Adrenal gland (tissue), 12 donors: ENCODE data around the gene SH2D4B. TPM values are rescaled to one million over a fixed set of nuclear protein-coding genes. Genes with fewer than 3 reads are reported as not detected.

Experiments
- DNase-seq, 7 donors: peaks; one replicate each; pipeline ENCODE4 v3.0.0-alpha.2; 2019 to 2020
- H3K27ac ChIP-seq, 5 donors: fragments of 200-600 bp; sonication (generic) in 4 of 5; 1 replicate in 3 of 5; 2 replicates in 2 of 5; pipeline versions ENCODE4 v1.5.1 to v1.8.0; 2016 to 2020; ENCODE audit warnings: mild to moderate bottlenecking in 1 of 5
- H3K27me3 ChIP-seq: fragments of 200-600 bp; 2 replicates; pipeline ENCODE4 v1.8.0; 2021
- H3K36me3 ChIP-seq, 2 donors: fragments of 200-600 bp; replicated peaks in 1 of 2; 1 replicate in 1 of 2; 2 replicates in 1 of 2; pipeline versions ENCODE4 v1.5.1 to v1.8.0; 2018 to 2022
- H3K4me1 ChIP-seq, 2 donors: fragments of 200-600 bp; replicated peaks in 1 of 2; 1 replicate in 1 of 2; 2 replicates in 1 of 2; pipeline versions ENCODE4 v1.5.1 to v1.8.0; 2018 to 2021
- H3K4me3 ChIP-seq, 4 donors: fragments of 200-600 bp; sonication (generic) in 3 of 4; one replicate each; pipeline ENCODE4 v1.5.1; 2016 to 2018
- H3K9me3 ChIP-seq, 3 donors: fragments of 200-600 bp; sonication (generic) in 1 of 3; replicated peaks in 1 of 3; 1 replicate in 2 of 3; 2 replicates in 1 of 3; pipeline versions ENCODE4 v1.5.1 to v1.8.0; 2016 to 2021
- POLR2A ChIP-seq, 2 donors: fragments of 450-650 bp; IDR thresholded peaks; one replicate each; pipeline ENCODE4 v1.6.1; 2017; ENCODE audit warnings: antibody characterized with exemption in 2 of 2, mild to moderate bottlenecking in 2 of 2, moderate library complexity in 1 of 2
- WGBS, 4 donors: extraction: QIAGEN DNeasy Blood & Tissue Kit in 2 of 4; methylation state at CpG; one replicate each; pipeline versions ENCODE4 v1.1.5 to v1.1.7; 2013 to 2017; 5-methylcytosine and 5-hydroxymethylcytosine counted together
- intact Hi-C, 2 donors: fragments of 100-400 bp; cut with DNase I; formaldehyde crosslinking; loops; one replicate each; pipeline versions ENCODE4 v1.14.1 to v1.15.0; 2022 to 2023
- polyA plus RNA-seq, 3 donors: library from polyadenylated mRNA; stranded (reverse); fragments of 200-250 nt in 2 of 3; fragments of 350-450 nt in 1 of 3; fragmentation: Illumina TruSeq in 1 of 3; extraction: RNeasy Lipid Tissue Mini Kit (QIAGEN cat#74804) in 1 of 3; gene quantifications; one replicate each; pipeline ENCODE4 v1.2.3, GENCODE V29; 2013 to 2014
- total RNA-seq, 9 donors: library from RNA; depleted of rRNA in 4 of 9; stranded (reverse); fragments of >200 nt in 4 of 9; fragments of 120-200 nt in 1 of 9; fragmentation: NEBNext Ultra II Directional in 1 of 9; extraction: Animal tissue kit (Norgen Biotek cat#: 25700) in 1 of 9; gene quantifications; one replicate each; pipeline versions ENCODE4 v1.1.0 to v1.2.4, GENCODE V29; 2013 to 2023
- TF ChIP-seq, protein P1 (sequence below), 6 experiments: fragments of 450-650 bp in 4 of 6; fragments of 200-600 bp in 2 of 6; sonication (generic) in 1 of 6; IDR thresholded peaks; 1 replicate in 5 of 6; 2 replicates in 1 of 6; pipeline versions ENCODE4 v1.5.1 to v1.8.0; 2016 to 2021; ENCODE audit warnings: antibody characterized with exemption in 6 of 6, mild to moderate bottlenecking in 2 of 6, moderate library complexity in 1 of 6
- donor health status: healthy with polysubstance abuse.
- donor health status: Bipolar disorder and iron deficiency.
- donor health status: DM: yes; HTN: yes; CAD: no.
- donor health status: DM: no; HTN: no; CAD: no.
- donor health status: DM: no; HTN: no; CAD: no.
- donor health status: DM: yes; HTN: yes; CAD: no.

Gene SH2D4B
- total and polyA plus RNA-seq, 12 donors = 0.06 to 0.35 (median 0.07) TPM; not detected in 9

- no peaks in the 10 kb centered on the region for H3K9me3 ChIP-seq
- WGBS, 4 donors = 74 to 78% (median 75%) methylated on average over 10 of the region's 10 CpGs
- peak in 1 of 7 donors; percentile 1 for DNase-seq
- no peaks in the 10 kb centered on the region for H3K27me3 ChIP-seq
- H3K36me3 ChIP-seq = no peaks in the 10 kb centered on the region
- TF ChIP-seq POLR2A (IDR thresholded peaks at IDR 0.05) = no peak
- TF ChIP-seq, protein P1, sequence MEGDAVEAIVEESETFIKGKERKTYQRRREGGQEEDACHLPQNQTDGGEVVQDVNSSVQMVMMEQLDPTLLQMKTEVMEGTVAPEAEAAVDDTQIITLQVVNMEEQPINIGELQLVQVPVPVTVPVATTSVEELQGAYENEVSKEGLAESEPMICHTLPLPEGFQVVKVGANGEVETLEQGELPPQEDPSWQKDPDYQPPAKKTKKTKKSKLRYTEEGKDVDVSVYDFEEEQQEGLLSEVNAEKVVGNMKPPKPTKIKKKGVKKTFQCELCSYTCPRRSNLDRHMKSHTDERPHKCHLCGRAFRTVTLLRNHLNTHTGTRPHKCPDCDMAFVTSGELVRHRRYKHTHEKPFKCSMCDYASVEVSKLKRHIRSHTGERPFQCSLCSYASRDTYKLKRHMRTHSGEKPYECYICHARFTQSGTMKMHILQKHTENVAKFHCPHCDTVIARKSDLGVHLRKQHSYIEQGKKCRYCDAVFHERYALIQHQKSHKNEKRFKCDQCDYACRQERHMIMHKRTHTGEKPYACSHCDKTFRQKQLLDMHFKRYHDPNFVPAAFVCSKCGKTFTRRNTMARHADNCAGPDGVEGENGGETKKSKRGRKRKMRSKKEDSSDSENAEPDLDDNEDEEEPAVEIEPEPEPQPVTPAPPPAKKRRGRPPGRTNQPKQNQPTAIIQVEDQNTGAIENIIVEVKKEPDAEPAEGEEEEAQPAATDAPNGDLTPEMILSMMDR (IDR thresholded peaks at IDR 0.05) = no peak
- intact Hi-C loops = no loop called here
- H3K27ac ChIP-seq = no peak overlapping the region
- H3K4me1 ChIP-seq = no peaks in the 10 kb centered on the region
- no peak overlapping the region for H3K4me3 ChIP-seq
Observed at GRCh38 chr10:80588546-80588945, 50.8 kb downstream of the SH2D4B start.

- H3K4me3 ChIP-seq = no peak overlapping the region
- WGBS, 4 donors = 68 to 75% (median 72%) methylated on average over 5 of the region's 5 CpGs
- intact Hi-C loops = no loop called here
- TF ChIP-seq, protein P1 (IDR thresholded peaks at IDR 0.05) = no peak
- no peak for TF ChIP-seq POLR2A (IDR thresholded peaks at IDR 0.05)
- no peaks in the 10 kb centered on the region for H3K36me3 ChIP-seq
- no peak overlapping the region for H3K27ac ChIP-seq
- no peaks in the 10 kb centered on the region for H3K27me3 ChIP-seq
- H3K9me3 ChIP-seq = no peaks in the 10 kb centered on the region
- DNase-seq = no peak
- no peaks in the 10 kb centered on the region for H3K4me1 ChIP-seq
Observed at GRCh38 chr10:80589726-80590373, 52.1 kb downstream of the SH2D4B start.

DNA sequence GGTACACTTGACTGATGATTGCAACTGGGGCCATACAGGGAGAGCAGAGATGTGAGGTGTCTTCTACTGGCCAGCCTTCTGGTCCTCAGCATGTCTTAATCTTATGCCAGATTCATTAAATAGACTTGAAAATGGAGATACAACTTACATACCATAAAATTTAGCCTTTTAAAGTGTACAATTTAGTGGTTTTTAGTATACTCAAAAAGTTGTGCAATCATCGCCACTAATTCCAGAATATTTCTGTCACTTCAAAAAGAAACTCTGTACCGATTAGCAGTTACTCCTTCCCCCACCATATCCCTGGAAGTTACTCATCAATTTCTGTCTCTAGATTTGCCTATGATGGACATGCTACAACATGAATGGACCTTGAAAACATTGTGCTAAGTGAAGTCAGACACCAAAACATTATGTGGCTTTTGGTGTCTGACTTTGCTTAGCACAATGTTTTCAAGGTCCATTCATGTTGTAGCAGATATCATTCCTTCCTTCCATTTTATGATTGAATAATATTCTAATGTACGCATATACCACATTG, 53.0 kb downstream of the SH2D4B start:
- no peak for TF ChIP-seq POLR2A (IDR thresholded peaks at IDR 0.05)
- TF ChIP-seq, protein P1 (IDR thresholded peaks at IDR 0.05) = no peak
- Histone ChIP-seq H3K9me3 (no peaks in the 10 kb centered on the region), H3K4me3 (no peak overlapping the region), H3K36me3 (no peaks in the 10 kb centered on the region), H3K27ac (no peak overlapping the region), H3K27me3 (no peaks in the 10 kb centered on the region), H3K4me1 (no peaks in the 10 kb centered on the region)
- DNase-seq = no peak
- intact Hi-C loops = no loop called here
- WGBS, 4 donors = 72 to 88% (median 83%) methylated on average over 3 of the region's 3 CpGs

GRCh38 chr10:80596391-80597257, 58.9 kb downstream of the SH2D4B start:
- no peaks in the 10 kb centered on the region for H3K36me3 ChIP-seq
- no peaks in the 10 kb centered on the region for H3K4me1 ChIP-seq
- 59 to 70% (median 63%) methylated on average over 13 to 15 of the region's 15 CpGs for WGBS, 4 donors
- intact Hi-C loops = no loop called here
- H3K27ac ChIP-seq = no peak overlapping the region
- TF ChIP-seq, protein P1 (IDR thresholded peaks at IDR 0.05) = peak; percentile 28 to 65 (median 56)
- no peak for TF ChIP-seq POLR2A (IDR thresholded peaks at IDR 0.05)
- no peaks in the 10 kb centered on the region for H3K9me3 ChIP-seq
- no peaks in the 10 kb centered on the region for H3K27me3 ChIP-seq
- H3K4me3 ChIP-seq = no peak overlapping the region
- peak in 5 of 7 donors; percentile 29 to 59 (median 34) for DNase-seq
